SK-N-SH (cell line): ENCODE results near the gene TRAF3IP1. TPM values are rescaled to one million over a fixed set of nuclear protein-coding genes. Genes with fewer than 3 reads are reported as not detected.

Experiments
- CTCF ChIA-PET: fragments of 300-600, 350-600 bp; formaldehyde crosslinking; extraction: SDS; loops from one replicate; lab custom pipeline; 2021; lab: Yijun Ruan, JAX
- POLR2A ChIA-PET: fragments of 350-600 bp; sonication (Branson Sonifier 250); formaldehyde crosslinking; extraction: SDS; loops from one replicate; lab custom pipeline; 2020; ENCODE audit warnings: antibody characterized with exemption, inconsistent platforms; lab: Yijun Ruan, JAX
- DNase-seq: peaks from one replicate; pipeline ENCODE4 v3.0.0; 2012
- H2AFZ ChIP-seq: fragments of 200-600 bp; sonication (generic); 2 replicates; pipeline ENCODE4 v1.8.1; 2016; ENCODE audit warnings: antibody characterized with exemption, mild to moderate bottlenecking, low read depth
- H3F3A ChIP-seq: fragments of 200-600 bp; sonication (generic); replicated peaks from 2 replicates; pipeline ENCODE3; 2016; ENCODE audit warnings: antibody characterized with exemption, mild to moderate bottlenecking; ENCODE audit not compliant: insufficient read depth
- H3K27ac ChIP-seq, 2 experiments: fragments of 200-500 bp in 1 of 2; fragments of 200-600 bp in 1 of 2; sonication (Bioruptor generic) in 1 of 2; sonication (generic), shearing (Covaris generic) in 1 of 2; 2 replicates each; pipeline versions ENCODE4 v1.5.1 to v1.6.1; 2014 to 2016; ENCODE audit warnings: low read depth in 2 of 2, inconsistent platforms in 1 of 2, low read length in 1 of 2, mild to moderate bottlenecking in 1 of 2, mixed read lengths in 1 of 2
- H3K27me3 ChIP-seq: fragments of 200-600 bp; sonication (generic), shearing (Covaris generic); 2 replicates; pipeline ENCODE4 v1.6.1; 2016; ENCODE audit warnings: mixed run types; ENCODE audit not compliant: insufficient read depth
- H3K36me3 ChIP-seq, 2 experiments: fragments of 200-500 bp in 1 of 2; fragments of 200-600 bp in 1 of 2; sonication (Bioruptor generic) in 1 of 2; sonication (generic) in 1 of 2; replicated peaks in 1 of 2; 2 replicates each; pipeline versions ENCODE3 to v1.5.1; 2014 to 2016; ENCODE audit warnings: low read length in 1 of 2, mild to moderate bottlenecking in 1 of 2; ENCODE audit not compliant: insufficient read depth in 2 of 2, control insufficient read depth in 1 of 2
- H3K4me1 ChIP-seq, 2 experiments: fragments of 200-500 bp in 1 of 2; fragments of 200-600 bp in 1 of 2; sonication (Bioruptor generic) in 1 of 2; sonication (generic), shearing (Covaris generic) in 1 of 2; 2 replicates each; pipeline versions ENCODE4 v1.5.1 to v1.6.1; 2014 to 2016; ENCODE audit warnings: low read depth in 1 of 2, low read length in 1 of 2, mixed run types in 1 of 2; ENCODE audit not compliant: insufficient read depth in 2 of 2, control insufficient read depth in 1 of 2
- H3K4me2 ChIP-seq: fragments of 200-600 bp; sonication (generic), shearing (Covaris generic); 2 replicates; pipeline ENCODE4 v1.6.1; 2017; ENCODE audit warnings: mixed run types
- H3K4me3 ChIP-seq, 2 experiments: fragments of 200-500 bp in 1 of 2; fragments of 200-600 bp in 1 of 2; sonication (Bioruptor generic) in 1 of 2; sonication (generic), shearing (Covaris generic) in 1 of 2; 2 replicates each; pipeline versions ENCODE4 v1.5.1 to v1.8.1; 2014 to 2016; ENCODE audit warnings: low read depth in 2 of 2, inconsistent platforms in 1 of 2, low read length in 1 of 2, mild to moderate bottlenecking in 1 of 2, mixed read lengths in 1 of 2, moderate library complexity in 1 of 2
- H3K79me2 ChIP-seq: fragments of 200-600 bp; sonication (generic); 2 replicates; pipeline ENCODE4 v1.8.1; 2017; ENCODE audit warnings: mild to moderate bottlenecking; ENCODE audit not compliant: insufficient read depth
- H3K9ac ChIP-seq: fragments of 200-600 bp; sonication (generic); 2 replicates; pipeline ENCODE4 v1.6.1; 2017; ENCODE audit warnings: mixed run types
- H3K9me2 ChIP-seq: fragments of 200-600 bp; sonication (generic); 2 replicates; pipeline ENCODE4 v1.6.1; 2017; ENCODE audit warnings: mixed run types
- H3K9me3 ChIP-seq: fragments of 200-600 bp; sonication (generic); 2 replicates; pipeline ENCODE4 v1.6.1; 2017; ENCODE audit warnings: mixed run types, mild to moderate bottlenecking, moderate library complexity
- H4K20me1 ChIP-seq: fragments of 200-600 bp; sonication (generic); 2 replicates; pipeline ENCODE4 v1.6.1; 2017; ENCODE audit warnings: mild to moderate bottlenecking, mixed run types; ENCODE audit not compliant: insufficient read depth
- CTCF ChIP-seq: fragments of 200-600 bp; sonication (generic); IDR thresholded peaks from 2 replicates; pipeline ENCODE4 v1.6.1; 2017; ENCODE audit warnings: antibody characterized with exemption, mild to moderate bottlenecking, moderate library complexity
- ELF1 ChIP-seq: IDR thresholded peaks from 2 replicates; pipeline ENCODE4 v1.4.0; 2012
- EP300 ChIP-seq, 2 experiments: IDR thresholded peaks; 2 replicates each; pipeline versions ENCODE4 v1.4.0 to v1.6.1; 2012; ENCODE audit warnings: borderline replicate concordance in 1 of 2, low read depth in 1 of 2, low read length in 1 of 2
- EZH2phosphoT487 ChIP-seq: fragments of 200-600 bp; sonication (generic); IDR thresholded peaks from 2 replicates; pipeline ENCODE4 v1.6.1; 2017; ENCODE audit warnings: low read depth, mixed run types, mild to moderate bottlenecking, antibody characterized with exemption, moderate library complexity, borderline replicate concordance
- FOXJ3 ChIP-seq: sonication (generic); formaldehyde crosslinking; IDR thresholded peaks from 2 replicates; pipeline ENCODE4 v1.5.1; 2020; ENCODE audit warnings: mild to moderate bottlenecking, missing genetic modification reagents
- GABPA ChIP-seq: IDR thresholded peaks from 2 replicates; pipeline ENCODE4 v1.4.0; 2012; ENCODE audit warnings: low read depth, mild to moderate bottlenecking
- GATA2 ChIP-seq: sonication (generic); formaldehyde crosslinking; IDR thresholded peaks from 2 replicates; pipeline ENCODE4 v1.5.0; 2020; ENCODE audit warnings: mild to moderate bottlenecking, missing genetic modification reagents
- JUND ChIP-seq: IDR thresholded peaks from 2 replicates; pipeline ENCODE4 v1.4.0; 2012
- NFIC ChIP-seq: IDR thresholded peaks from 2 replicates; pipeline ENCODE4 v1.4.0; 2012; ENCODE audit warnings: borderline replicate concordance
- NRF1 ChIP-seq: IDR thresholded peaks from 2 replicates; pipeline ENCODE4 v1.6.1; 2012; ENCODE audit warnings: low read depth, mild to moderate bottlenecking, low read length
- PBX3 ChIP-seq: IDR thresholded peaks from 2 replicates; pipeline ENCODE4; 2012
- POLR2AphosphoS5 ChIP-seq: IDR thresholded peaks from 2 replicates; pipeline ENCODE4 v1.6.1; 2012; ENCODE audit warnings: low read depth, low read length
- RXRA ChIP-seq: IDR thresholded peaks from 2 replicates; pipeline ENCODE4 v1.4.0; 2012; ENCODE audit warnings: low read depth, mild to moderate bottlenecking, borderline replicate concordance
- SIN3A ChIP-seq: IDR thresholded peaks from 2 replicates; pipeline ENCODE4 v1.6.1; 2012; ENCODE audit warnings: low read depth, mild to moderate bottlenecking, low read length, moderate library complexity, borderline replicate concordance
- TAF1 ChIP-seq: IDR thresholded peaks from 2 replicates; pipeline ENCODE4 v1.6.1; 2012; ENCODE audit warnings: low read depth, mild to moderate bottlenecking, low read length, moderate library complexity, borderline replicate concordance
- TCF12 ChIP-seq: IDR thresholded peaks from 2 replicates; pipeline ENCODE4 v1.4.0; 2012
- YY1 ChIP-seq: IDR thresholded peaks from 2 replicates; pipeline ENCODE4 v1.4.0; 2012; ENCODE audit warnings: low read depth, mild to moderate bottlenecking
- WGBS: methylation state at CpG from one replicate; pipeline ENCODE4 v1.1.6; 2017; ENCODE audit warnings: low lambda C conversion rate; 5-methylcytosine and 5-hydroxymethylcytosine counted together
- polyA plus RNA-seq, 3 experiments: library from polyadenylated mRNA; depleted of rRNA; stranded (reverse); fragments of >200 nt; gene quantifications; 2 replicates each; pipeline ENCODE4 v1.2.3, GENCODE V29; 2012
- TF ChIP-seq, protein P1 (sequence below): IDR thresholded peaks from 2 replicates; pipeline ENCODE4 v1.4.0; 2012; ENCODE audit warnings: low read depth
- TF ChIP-seq, protein P2 (sequence below): fragments of 150-350 bp; IDR thresholded peaks from 2 replicates; pipeline ENCODE4 v1.6.1; 2017; ENCODE audit warnings: antibody characterized with exemption, low read length, low read depth, borderline replicate concordance

The TRAF3IP1 gene
- polyA plus RNA-seq, 1 of the 3 experiments (the other 2 are of a cell fraction), result 15.0 TPM

DNA sequence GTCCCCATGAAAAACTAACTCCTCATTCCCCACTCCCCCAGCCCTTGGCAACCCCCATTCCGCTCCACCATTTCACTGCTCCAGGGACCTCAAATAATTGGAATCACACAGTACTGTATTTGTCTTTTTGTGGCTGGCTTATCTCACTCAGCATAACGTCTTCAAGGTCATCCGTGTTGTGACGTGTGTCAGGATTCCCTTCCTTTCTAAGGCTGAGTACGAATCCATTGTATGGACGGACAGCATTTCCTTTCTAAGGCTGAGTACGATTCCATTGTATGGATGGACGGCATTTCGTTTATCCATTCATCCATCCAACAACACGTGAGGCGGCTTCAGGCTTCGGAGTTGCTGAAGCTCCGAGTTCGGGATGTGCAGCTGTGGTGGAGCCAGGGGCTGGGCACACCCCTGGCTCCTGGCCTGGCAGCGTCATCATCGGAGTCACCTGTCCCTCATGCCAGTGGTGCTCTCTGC is 105.2 kb downstream of the TRAF3IP1 start:
- Histone ChIP-seq H4K20me1 (no peaks in the 10 kb centered on the region), H3K4me3 (peak overlapping the region; percentile 92 to 98), H3K36me3 (peaks cover 4 to 21% of the 10 kb centered on the region in 2 experiments), H3K4me1 (peaks cover 16 to 18% of the 10 kb centered on the region in 2 experiments; a peak in 3 of 4 replicates), H3K27ac (peak overlapping the region; percentile 98 to 99; a peak in 3 of 4 replicates), H3K4me2 (peak overlapping the region; percentile 85), H3K9ac (peak overlapping the region; percentile 98; the same call in 1 of the 2 replicates), H3K27me3 (no peaks in the 10 kb centered on the region), H3K79me2 (peaks cover 45% of the 10 kb centered on the region), H3K9me3 (peaks cover 3% of the 10 kb centered on the region; the same call in 1 of the 2 replicates), H2AFZ (no peak overlapping the region; the same call in 1 of the 2 replicates), H3K9me2 (no peaks in the 10 kb centered on the region), H3F3A (peaks cover 5% of the 10 kb centered on the region)
- POLR2A ChIA-PET, result no interaction called here
- 78% methylated on average over 14 of the region's 16 CpGs for WGBS
- DNase-seq, result no peak
- TF ChIP-seq GABPA, result no peak
- no peak for TF ChIP-seq GATA2 (CRISPR knock-in tag)
- TF ChIP-seq PBX3, result no peak
- no peak for TF ChIP-seq TCF12
- no peak for TF ChIP-seq JUND
- TF ChIP-seq, protein P1, sequence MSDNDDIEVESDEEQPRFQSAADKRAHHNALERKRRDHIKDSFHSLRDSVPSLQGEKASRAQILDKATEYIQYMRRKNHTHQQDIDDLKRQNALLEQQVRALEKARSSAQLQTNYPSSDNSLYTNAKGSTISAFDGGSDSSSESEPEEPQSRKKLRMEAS, result no peak
- TF ChIP-seq NRF1, result no peak
- no peak for TF ChIP-seq EP300 (IDR thresholded peaks at IDR 0.05; ENCODE audit: borderline replicate concordance in 1 of 2, low read depth in 1 of 2, low read length in 1 of 2)
- no peak for TF ChIP-seq CTCF
- TF ChIP-seq NFIC, result no peak
- no peak for TF ChIP-seq POLR2AphosphoS5
- no peak for TF ChIP-seq FOXJ3 (CRISPR knock-in tag)
- TF ChIP-seq ELF1, result no peak
- TF ChIP-seq RXRA, result no peak
- no peak for TF ChIP-seq SIN3A
- TF ChIP-seq EZH2phosphoT487, result no peak
- no peak for TF ChIP-seq TAF1
- no peak for TF ChIP-seq YY1
- TF ChIP-seq, protein P2, sequence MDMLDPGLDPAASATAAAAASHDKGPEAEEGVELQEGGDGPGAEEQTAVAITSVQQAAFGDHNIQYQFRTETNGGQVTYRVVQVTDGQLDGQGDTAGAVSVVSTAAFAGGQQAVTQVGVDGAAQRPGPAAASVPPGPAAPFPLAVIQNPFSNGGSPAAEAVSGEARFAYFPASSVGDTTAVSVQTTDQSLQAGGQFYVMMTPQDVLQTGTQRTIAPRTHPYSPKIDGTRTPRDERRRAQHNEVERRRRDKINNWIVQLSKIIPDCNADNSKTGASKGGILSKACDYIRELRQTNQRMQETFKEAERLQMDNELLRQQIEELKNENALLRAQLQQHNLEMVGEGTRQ, result no peak
- CTCF ChIA-PET, result no interaction called here
